Measurements from ENCODE around the gene EIF3K. TPM values are rescaled to one million over a fixed set of nuclear protein-coding genes. Genes with fewer than 3 reads are reported as not detected.

The EIF3K gene
- total RNA-seq, 1 experiment from 2014 or later, result 414 TPM

DNA sequence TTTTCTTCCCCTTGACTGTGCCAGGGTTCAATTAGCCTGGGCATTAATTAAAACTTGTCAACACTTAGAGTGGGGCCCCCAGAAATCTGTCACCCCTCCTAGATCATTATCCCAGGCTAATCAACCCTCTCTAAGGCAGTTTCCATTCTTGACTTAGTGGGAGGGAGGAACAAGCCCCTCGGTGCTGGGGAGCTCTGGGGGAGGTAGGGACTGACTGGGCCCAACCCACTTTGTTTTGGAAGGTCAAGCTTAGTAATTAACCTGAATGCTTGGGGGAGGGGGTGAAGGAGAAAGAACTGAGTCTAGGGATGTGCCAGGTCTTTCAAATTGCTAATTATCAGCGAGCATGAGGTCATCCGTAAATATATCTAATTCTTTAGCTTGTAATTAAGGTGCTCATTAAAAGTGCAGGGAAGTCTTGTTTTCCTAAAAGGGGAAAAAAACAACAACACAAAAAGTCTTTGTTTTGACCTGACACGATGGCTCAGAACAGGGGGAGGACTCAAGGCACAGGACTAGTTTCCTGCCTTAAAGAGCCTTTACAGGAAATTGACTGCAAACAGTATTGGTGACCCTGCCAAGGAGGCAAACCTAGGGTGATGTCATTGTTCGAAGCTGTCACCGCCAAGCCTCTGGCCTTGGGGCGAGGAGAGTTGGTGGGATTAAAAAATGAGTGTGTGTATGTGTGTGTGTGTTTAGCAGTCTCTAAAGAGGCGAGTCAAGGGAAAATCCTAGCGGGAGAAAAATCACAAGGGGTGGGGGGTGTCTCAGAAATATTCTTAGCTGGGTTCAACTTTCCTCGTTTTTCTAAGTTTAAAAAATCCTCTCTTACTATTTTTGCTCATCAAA lies 47.9 kb downstream of the EIF3K start:
- DNase-seq, result peak; percentile 65
- peaks cover 6% of the 10 kb centered on the region for H3F3A ChIP-seq (ENCODE audit: low read length, unreplicated experiment)
- POLR2A ChIA-PET (ENCODE audit: unreplicated experiment), result interaction anchor here (0.6 to 0.8 kb wide), 2 partner anchors 10 to 171 kb away, joined by 3 to 5 read pairs; no protein-coding TSS in a partner anchor
- TF ChIP-seq EZH2phosphoT487 (IDR thresholded peaks at IDR 0.05; ENCODE audit: borderline replicate concordance, low read length) (no peak), EZH2 (IDR thresholded peaks at IDR 0.05; ENCODE audit: low read length, unreplicated experiment) (no peak)
- TF ChIP-seq, protein P1, sequence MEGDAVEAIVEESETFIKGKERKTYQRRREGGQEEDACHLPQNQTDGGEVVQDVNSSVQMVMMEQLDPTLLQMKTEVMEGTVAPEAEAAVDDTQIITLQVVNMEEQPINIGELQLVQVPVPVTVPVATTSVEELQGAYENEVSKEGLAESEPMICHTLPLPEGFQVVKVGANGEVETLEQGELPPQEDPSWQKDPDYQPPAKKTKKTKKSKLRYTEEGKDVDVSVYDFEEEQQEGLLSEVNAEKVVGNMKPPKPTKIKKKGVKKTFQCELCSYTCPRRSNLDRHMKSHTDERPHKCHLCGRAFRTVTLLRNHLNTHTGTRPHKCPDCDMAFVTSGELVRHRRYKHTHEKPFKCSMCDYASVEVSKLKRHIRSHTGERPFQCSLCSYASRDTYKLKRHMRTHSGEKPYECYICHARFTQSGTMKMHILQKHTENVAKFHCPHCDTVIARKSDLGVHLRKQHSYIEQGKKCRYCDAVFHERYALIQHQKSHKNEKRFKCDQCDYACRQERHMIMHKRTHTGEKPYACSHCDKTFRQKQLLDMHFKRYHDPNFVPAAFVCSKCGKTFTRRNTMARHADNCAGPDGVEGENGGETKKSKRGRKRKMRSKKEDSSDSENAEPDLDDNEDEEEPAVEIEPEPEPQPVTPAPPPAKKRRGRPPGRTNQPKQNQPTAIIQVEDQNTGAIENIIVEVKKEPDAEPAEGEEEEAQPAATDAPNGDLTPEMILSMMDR (conservative IDR thresholded peaks at IDR 0.05; ENCODE audit: low read depth, low read length), result no peak
- H3K4me3 ChIP-seq (ENCODE audit: low read length), result peak overlapping the region; percentile 24; the same call in 1 of the 2 replicates
- H3K4me1 ChIP-seq (ENCODE audit: insufficient read depth, low read length), result peaks cover 73% of the 10 kb centered on the region
- ATAC-seq, result peak; percentile 13; the same call in 1 of the 2 replicates
- H3K36me3 ChIP-seq (ENCODE audit: low read depth, low read length), result peaks cover 45% of the 10 kb centered on the region
- peak overlapping the region; percentile 59 for H3K4me2 ChIP-seq (ENCODE audit: low read length)
- intact Hi-C loops (cut with micrococcal nuclease), result loop anchor here (1.0 kb wide), 1 partner anchor 16 kb away; no protein-coding TSS in a partner anchor
- no peaks in the 10 kb centered on the region for H3K9me3 ChIP-seq (ENCODE audit: low read length)
- no peaks in the 10 kb centered on the region for H3K9me2 ChIP-seq (replicated peaks; ENCODE audit: low read length)
- CTCF ChIA-PET, result no interaction called here
- peak overlapping the region; percentile 29; the same call in 1 of the 2 replicates for H3K9ac ChIP-seq (ENCODE audit: low read length)
- H3K79me2 ChIP-seq (ENCODE audit: low read length), result peaks cover 100% of the 10 kb centered on the region
- peak overlapping the region; percentile 76 for H3K27ac ChIP-seq (ENCODE audit: low read length)
- BruUV-seq (replicated peaks), result TSS peak; percentile 49
- no peak overlapping the region for H2AFZ ChIP-seq (ENCODE audit: low read length)
- no peaks in the 10 kb centered on the region for H3K27me3 ChIP-seq (ENCODE audit: low read length)
- peaks cover 62% of the 10 kb centered on the region for H4K20me1 ChIP-seq (ENCODE audit: low read length)

DNA sequence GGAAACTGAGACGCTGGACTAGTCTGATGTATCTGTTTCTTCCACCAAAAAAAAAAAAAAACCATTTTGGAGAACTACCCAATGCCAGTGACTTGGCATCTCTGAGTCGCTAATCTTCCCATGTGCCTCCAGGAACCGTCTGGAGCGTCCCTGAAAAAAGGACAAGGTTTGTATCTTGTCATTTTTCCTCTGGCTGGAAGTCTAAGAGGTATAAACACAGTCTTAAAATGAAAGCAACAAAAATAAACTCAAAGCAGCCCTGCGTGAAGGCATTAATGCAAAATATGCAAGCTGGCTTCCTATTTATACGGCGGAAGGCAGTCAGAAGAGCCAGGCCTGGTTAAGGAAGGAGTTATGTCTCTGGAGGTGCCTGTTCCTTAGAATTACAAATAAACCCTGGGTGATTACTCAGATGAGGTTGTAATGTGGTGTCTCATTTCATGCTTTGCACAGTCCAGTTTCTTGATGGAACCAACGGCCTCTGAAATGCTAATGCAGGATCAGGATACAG lies 48.7 kb downstream of the EIF3K start:
- ChIA-PET CTCF (no interaction called here), POLR2A (ENCODE audit: unreplicated experiment) (interaction anchor here (0.6 to 0.8 kb wide), 2 partner anchors 11 to 170 kb away, joined by 3 to 5 read pairs; no protein-coding TSS in a partner anchor)
- Histone ChIP-seq H2AFZ (ENCODE audit: low read length) (no peak overlapping the region), H4K20me1 (ENCODE audit: low read length) (peaks cover 62% of the 10 kb centered on the region), H3K27me3 (ENCODE audit: low read length) (no peaks in the 10 kb centered on the region), H3K4me3 (ENCODE audit: low read length) (no peak overlapping the region), H3K27ac (ENCODE audit: low read length) (peak overlapping the region; percentile 76), H3K4me2 (ENCODE audit: low read length) (peak overlapping the region; percentile 59; the same call in 1 of the 2 replicates), H3K36me3 (ENCODE audit: low read depth, low read length) (peaks cover 40% of the 10 kb centered on the region), H3K9me2 (replicated peaks; ENCODE audit: low read length) (no peaks in the 10 kb centered on the region), H3K79me2 (ENCODE audit: low read length) (peaks cover 100% of the 10 kb centered on the region), H3K9me3 (ENCODE audit: low read length) (no peaks in the 10 kb centered on the region), H3K9ac (ENCODE audit: low read length) (0 out of 2 replicates have a peak overlapping the region, but pooled peaks have one; percentile 29), H3K4me1 (ENCODE audit: insufficient read depth, low read length) (peaks cover 65% of the 10 kb centered on the region), H3F3A (ENCODE audit: low read length, unreplicated experiment) (peaks cover 6% of the 10 kb centered on the region)
- TF ChIP-seq EZH2phosphoT487 (IDR thresholded peaks at IDR 0.05; ENCODE audit: borderline replicate concordance, low read length) (no peak), EZH2 (IDR thresholded peaks at IDR 0.05; ENCODE audit: low read length, unreplicated experiment) (no peak)
- TF ChIP-seq, protein P1 (conservative IDR thresholded peaks at IDR 0.05; ENCODE audit: low read depth, low read length), result no peak
- intact Hi-C loops (cut with micrococcal nuclease), result no loop called here
- ATAC-seq, result peak; percentile 36
- TSS peak; percentile 13 for BruUV-seq (replicated peaks)
- DNase-seq, result peak; percentile 46

Data from PC-3 (cell line).